Measurements from ENCODE around the gene ABHD16A. TPM values are rescaled to one million over a fixed set of nuclear protein-coding genes. Genes with fewer than 3 reads are reported as not detected.
"Not testable (repeated sequence)": the region's sequence is repeated elsewhere in the genome, so short reads cannot be mapped to it uniquely, and the experiment has no call there.

The ABHD16A gene
- polyA plus RNA-seq, 1 donor: 60.7 TPM

GRCh38 chr6:31717499-31718222 lies 14.5 kb upstream of the ABHD16A start:
- no peak for DNase-seq

- DNase-seq: no peak
These were observed 12.2 kb upstream of the ABHD16A start, which contains the start of gene LY6G6D for GRCh38 chr6:31715022-31715958. Gene LY6G6D, plus strand, starts transcription at chr6:31715348. Its CDS starts 8 bp downstream, at chr6:31715356.

GRCh38 chr6:31713991-31714684 lies 11.0 kb upstream of the ABHD16A start:
- peak; percentile 49 for DNase-seq

GRCh38 chr6:31713465-31713864 lies 10.3 kb upstream of the ABHD16A start:
- no peak for DNase-seq

GRCh38 chr6:31712296-31712695 lies 9.2 kb upstream of the ABHD16A start:
- no peak for DNase-seq

- no peak for DNase-seq
These were observed 8.1 kb upstream of the ABHD16A start for GRCh38 chr6:31711233-31711632.

- DNase-seq: no peak
These were observed 7.5 kb upstream of the ABHD16A start for GRCh38 chr6:31710523-31711219.

GRCh38 chr6:31709157-31709556 lies 6.0 kb upstream of the ABHD16A start:
- not testable (repeated sequence) for DNase-seq

GRCh38 chr6:31708224-31708623 lies 5.1 kb upstream of the ABHD16A start:
- no peak for DNase-seq

- no peak for DNase-seq
These were observed 4.6 kb upstream of the ABHD16A start for GRCh38 chr6:31707701-31708100.

- DNase-seq: no peak
These were observed 3.5 kb upstream of the ABHD16A start, which contains the start of gene LY6G6F for GRCh38 chr6:31706599-31706998. Gene LY6G6F, plus strand, starts transcription at chr6:31706866. Its CDS starts 41 bp downstream, at chr6:31706907.

- no peak for DNase-seq
These were observed 2.8 kb upstream of the ABHD16A start for GRCh38 chr6:31705931-31706330.

GRCh38 chr6:31702405-31702818 lies 712 bp downstream of the ABHD16A start:
- DNase-seq: no peak

- DNase-seq: no peak
These were observed 1.3 kb downstream of the ABHD16A start for GRCh38 chr6:31701666-31702404.

- no peak for DNase-seq
These were observed 2.3 kb downstream of the ABHD16A start for GRCh38 chr6:31700740-31701401.

- no peak for DNase-seq
These were observed 5.6 kb downstream of the ABHD16A start for GRCh38 chr6:31697555-31697954.

- no peak for DNase-seq
These were observed 9.6 kb downstream of the ABHD16A start for GRCh38 chr6:31693535-31693934.

GRCh38 chr6:31692886-31693285 lies 10.2 kb downstream of the ABHD16A start:
- no peak for DNase-seq

GRCh38 chr6:31692353-31692752 lies 10.8 kb downstream of the ABHD16A start:
- no peak for DNase-seq

GRCh38 chr6:31691564-31692108 lies 11.5 kb downstream of the ABHD16A start:
- DNase-seq: no peak
